Measurements from ENCODE around the gene FLII.

DNA sequence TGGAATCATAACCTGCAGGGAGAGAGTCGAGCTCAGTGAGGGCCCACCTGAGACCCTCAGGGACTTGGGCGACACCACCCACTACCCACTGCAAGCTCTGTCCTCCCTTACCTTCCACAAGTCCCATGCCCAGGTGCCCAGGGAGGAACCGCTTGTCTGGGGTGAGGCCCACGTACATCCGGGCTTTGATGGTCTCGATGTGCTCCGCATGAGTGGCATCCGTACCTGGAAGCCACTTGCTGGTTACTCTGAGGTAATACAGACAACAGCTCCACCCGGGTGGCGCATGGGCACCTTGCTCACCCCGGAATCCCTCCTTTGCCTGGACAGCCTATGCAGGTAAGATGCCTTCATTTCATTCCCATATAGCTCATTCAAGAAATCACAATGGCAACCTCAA is 26.8 kb upstream of the FLII start:
- TF ChIP-seq, protein P1, sequence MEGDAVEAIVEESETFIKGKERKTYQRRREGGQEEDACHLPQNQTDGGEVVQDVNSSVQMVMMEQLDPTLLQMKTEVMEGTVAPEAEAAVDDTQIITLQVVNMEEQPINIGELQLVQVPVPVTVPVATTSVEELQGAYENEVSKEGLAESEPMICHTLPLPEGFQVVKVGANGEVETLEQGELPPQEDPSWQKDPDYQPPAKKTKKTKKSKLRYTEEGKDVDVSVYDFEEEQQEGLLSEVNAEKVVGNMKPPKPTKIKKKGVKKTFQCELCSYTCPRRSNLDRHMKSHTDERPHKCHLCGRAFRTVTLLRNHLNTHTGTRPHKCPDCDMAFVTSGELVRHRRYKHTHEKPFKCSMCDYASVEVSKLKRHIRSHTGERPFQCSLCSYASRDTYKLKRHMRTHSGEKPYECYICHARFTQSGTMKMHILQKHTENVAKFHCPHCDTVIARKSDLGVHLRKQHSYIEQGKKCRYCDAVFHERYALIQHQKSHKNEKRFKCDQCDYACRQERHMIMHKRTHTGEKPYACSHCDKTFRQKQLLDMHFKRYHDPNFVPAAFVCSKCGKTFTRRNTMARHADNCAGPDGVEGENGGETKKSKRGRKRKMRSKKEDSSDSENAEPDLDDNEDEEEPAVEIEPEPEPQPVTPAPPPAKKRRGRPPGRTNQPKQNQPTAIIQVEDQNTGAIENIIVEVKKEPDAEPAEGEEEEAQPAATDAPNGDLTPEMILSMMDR (tag by site-specific recombination; IDR thresholded peaks at IDR 0.05), result no peak
- TF ChIP-seq ZBTB8A (tag by site-specific recombination; IDR thresholded peaks at IDR 0.05) (no peak), ZNF664 (tag by site-specific recombination; IDR thresholded peaks at IDR 0.05) (no peak)
- TF ChIP-seq, protein P2, sequence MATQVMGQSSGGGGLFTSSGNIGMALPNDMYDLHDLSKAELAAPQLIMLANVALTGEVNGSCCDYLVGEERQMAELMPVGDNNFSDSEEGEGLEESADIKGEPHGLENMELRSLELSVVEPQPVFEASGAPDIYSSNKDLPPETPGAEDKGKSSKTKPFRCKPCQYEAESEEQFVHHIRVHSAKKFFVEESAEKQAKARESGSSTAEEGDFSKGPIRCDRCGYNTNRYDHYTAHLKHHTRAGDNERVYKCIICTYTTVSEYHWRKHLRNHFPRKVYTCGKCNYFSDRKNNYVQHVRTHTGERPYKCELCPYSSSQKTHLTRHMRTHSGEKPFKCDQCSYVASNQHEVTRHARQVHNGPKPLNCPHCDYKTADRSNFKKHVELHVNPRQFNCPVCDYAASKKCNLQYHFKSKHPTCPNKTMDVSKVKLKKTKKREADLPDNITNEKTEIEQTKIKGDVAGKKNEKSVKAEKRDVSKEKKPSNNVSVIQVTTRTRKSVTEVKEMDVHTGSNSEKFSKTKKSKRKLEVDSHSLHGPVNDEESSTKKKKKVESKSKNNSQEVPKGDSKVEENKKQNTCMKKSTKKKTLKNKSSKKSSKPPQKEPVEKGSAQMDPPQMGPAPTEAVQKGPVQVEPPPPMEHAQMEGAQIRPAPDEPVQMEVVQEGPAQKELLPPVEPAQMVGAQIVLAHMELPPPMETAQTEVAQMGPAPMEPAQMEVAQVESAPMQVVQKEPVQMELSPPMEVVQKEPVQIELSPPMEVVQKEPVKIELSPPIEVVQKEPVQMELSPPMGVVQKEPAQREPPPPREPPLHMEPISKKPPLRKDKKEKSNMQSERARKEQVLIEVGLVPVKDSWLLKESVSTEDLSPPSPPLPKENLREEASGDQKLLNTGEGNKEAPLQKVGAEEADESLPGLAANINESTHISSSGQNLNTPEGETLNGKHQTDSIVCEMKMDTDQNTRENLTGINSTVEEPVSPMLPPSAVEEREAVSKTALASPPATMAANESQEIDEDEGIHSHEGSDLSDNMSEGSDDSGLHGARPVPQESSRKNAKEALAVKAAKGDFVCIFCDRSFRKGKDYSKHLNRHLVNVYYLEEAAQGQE (tag by site-specific recombination; IDR thresholded peaks at IDR 0.05), result no peak
- TF ChIP-seq, protein P3, sequence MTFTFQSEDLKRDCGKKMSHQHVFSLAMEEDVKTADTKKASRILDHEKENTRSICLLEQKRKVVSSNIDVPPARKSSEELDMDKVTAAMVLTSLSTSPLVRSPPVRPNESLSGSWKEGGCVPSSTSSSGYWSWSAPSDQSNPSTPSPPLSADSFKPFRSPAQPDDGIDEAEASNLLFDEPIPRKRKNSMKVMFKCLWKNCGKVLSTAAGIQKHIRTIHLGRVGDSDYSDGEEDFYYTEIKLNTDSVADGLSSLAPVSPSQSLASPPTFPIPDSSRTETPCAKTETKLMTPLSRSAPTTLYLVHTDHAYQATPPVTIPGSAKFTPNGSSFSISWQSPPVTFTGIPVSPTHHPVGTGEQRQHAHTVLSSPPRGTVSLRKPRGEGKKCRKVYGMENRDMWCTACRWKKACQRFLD (tag by site-specific recombination; IDR thresholded peaks at IDR 0.05), result no peak
- TF ChIP-seq, protein P4, sequence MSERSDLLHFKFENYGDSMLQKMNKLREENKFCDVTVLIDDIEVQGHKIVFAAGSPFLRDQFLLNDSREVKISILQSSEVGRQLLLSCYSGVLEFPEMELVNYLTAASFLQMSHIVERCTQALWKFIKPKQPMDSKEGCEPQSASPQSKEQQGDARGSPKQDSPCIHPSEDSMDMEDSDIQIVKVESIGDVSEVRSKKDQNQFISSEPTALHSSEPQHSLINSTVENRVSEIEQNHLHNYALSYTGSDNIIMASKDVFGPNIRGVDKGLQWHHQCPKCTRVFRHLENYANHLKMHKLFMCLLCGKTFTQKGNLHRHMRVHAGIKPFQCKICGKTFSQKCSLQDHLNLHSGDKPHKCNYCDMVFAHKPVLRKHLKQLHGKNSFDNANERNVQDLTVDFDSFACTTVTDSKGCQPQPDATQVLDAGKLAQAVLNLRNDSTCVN (tag by site-specific recombination; optimal IDR thresholded peaks at IDR 0.05), result no peak

Data from HEK293 (cell line).